GM06990 (cell line): ENCODE measurements around the gene LNP1.

ENCODE experiments used
- DNase-seq: peaks from one replicate; pipeline ENCODE4 v3.0.0-alpha.2; 2011; ENCODE audit not compliant: insufficient read length; ENCODE audit errors: extremely low read depth
- H3K27me3 ChIP-seq: replicated peaks from 2 replicates; pipeline ENCODE4 v1.6.0; 2011; ENCODE audit warnings: low read length; ENCODE audit not compliant: control insufficient read depth, insufficient read depth
- H3K36me3 ChIP-seq: 2 replicates; pipeline ENCODE4 v1.5.1; 2011; ENCODE audit warnings: low read length; ENCODE audit not compliant: control insufficient read depth, insufficient read depth
- H3K4me3 ChIP-seq: replicated peaks from 2 replicates; pipeline ENCODE4 v1.5.1; 2011; ENCODE audit warnings: low read depth, mild to moderate bottlenecking, control low read depth, low read length
- CTCF ChIP-seq: IDR thresholded peaks from 2 replicates; pipeline ENCODE4 v1.5.1; 2011; ENCODE audit warnings: low read length, control low read depth, mild to moderate bottlenecking, inconsistent platforms; ENCODE audit not compliant: insufficient read depth, poor library complexity, severe bottlenecking

Gene LNP1

GRCh38 chr3:100425316-100425715, 24.0 kb downstream of the LNP1 start:
- Histone ChIP-seq H3K36me3 (no peaks in the 10 kb centered on the region), H3K27me3 (no peaks in the 10 kb centered on the region), H3K4me3 (no peak overlapping the region)
- no peak for DNase-seq
- TF ChIP-seq CTCF, result no peak

GRCh38 chr3:100426067-100426682, 24.8 kb downstream of the LNP1 start:
- H3K27me3 ChIP-seq, result no peaks in the 10 kb centered on the region
- no peak for DNase-seq
- H3K36me3 ChIP-seq, result no peaks in the 10 kb centered on the region
- H3K4me3 ChIP-seq, result no peak overlapping the region
- TF ChIP-seq CTCF, result no peak

GRCh38 chr3:100427699-100428098, 26.4 kb downstream of the LNP1 start:
- TF ChIP-seq CTCF, result no peak
- DNase-seq, result no peak

GRCh38 chr3:100429187-100429716, 27.9 kb downstream of the LNP1 start:
- H3K36me3 ChIP-seq, result no peaks in the 10 kb centered on the region
- H3K27me3 ChIP-seq, result no peaks in the 10 kb centered on the region
- DNase-seq, result no peak
- no peak overlapping the region for H3K4me3 ChIP-seq
- TF ChIP-seq CTCF, result no peak

More at GRCh38 chr3:100427699-100428098, 26.4 kb downstream of the LNP1 start:
- no peak overlapping the region for H3K4me3 ChIP-seq
- H3K36me3 ChIP-seq, result no peaks in the 10 kb centered on the region
- H3K27me3 ChIP-seq, result no peaks in the 10 kb centered on the region

GRCh38 chr3:100436951-100437350, 35.6 kb downstream of the LNP1 start:
- Histone ChIP-seq H3K4me3 (no peak overlapping the region), H3K36me3 (no peaks in the 10 kb centered on the region), H3K27me3 (no peaks in the 10 kb centered on the region)
- no peak for DNase-seq
- TF ChIP-seq CTCF, result no peak
